Fibroblast of the aortic adventitia (primary cell): ENCODE results near the gene RAB40C. TPM values are rescaled to one million over a fixed set of nuclear protein-coding genes. Genes with fewer than 3 reads are reported as not detected.

Source experiments
- DNase-seq: peaks from one replicate; pipeline ENCODE4 v3.0.0-alpha.2; 2010; ENCODE audit warnings: low read depth
- H3K4me3 ChIP-seq: 2 replicates; pipeline ENCODE4 v1.5.1; 2011; ENCODE audit warnings: low read depth, mild to moderate bottlenecking, control low read depth, low read length, moderate library complexity
- total RNA-seq: library from RNA; depleted of rRNA; stranded (reverse); fragments of >200 nt; gene quantifications from 2 replicates; pipeline ENCODE4 v1.2.3, GENCODE V29; 2012; ENCODE audit warnings: low replicate concordance
- TF ChIP-seq, protein P1 (sequence below): IDR thresholded peaks from 2 replicates; pipeline ENCODE4 v1.5.1; 2011; ENCODE audit warnings: mild to moderate bottlenecking, low read length, control low read depth, inconsistent platforms; ENCODE audit not compliant: insufficient read depth

RAB40C gene, protein sequence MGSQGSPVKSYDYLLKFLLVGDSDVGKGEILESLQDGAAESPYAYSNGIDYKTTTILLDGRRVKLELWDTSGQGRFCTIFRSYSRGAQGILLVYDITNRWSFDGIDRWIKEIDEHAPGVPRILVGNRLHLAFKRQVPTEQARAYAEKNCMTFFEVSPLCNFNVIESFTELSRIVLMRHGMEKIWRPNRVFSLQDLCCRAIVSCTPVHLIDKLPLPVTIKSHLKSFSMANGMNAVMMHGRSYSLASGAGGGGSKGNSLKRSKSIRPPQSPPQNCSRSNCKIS
- 12.0 and 14.6 TPM in 2 replicates for total RNA-seq

DNA sequence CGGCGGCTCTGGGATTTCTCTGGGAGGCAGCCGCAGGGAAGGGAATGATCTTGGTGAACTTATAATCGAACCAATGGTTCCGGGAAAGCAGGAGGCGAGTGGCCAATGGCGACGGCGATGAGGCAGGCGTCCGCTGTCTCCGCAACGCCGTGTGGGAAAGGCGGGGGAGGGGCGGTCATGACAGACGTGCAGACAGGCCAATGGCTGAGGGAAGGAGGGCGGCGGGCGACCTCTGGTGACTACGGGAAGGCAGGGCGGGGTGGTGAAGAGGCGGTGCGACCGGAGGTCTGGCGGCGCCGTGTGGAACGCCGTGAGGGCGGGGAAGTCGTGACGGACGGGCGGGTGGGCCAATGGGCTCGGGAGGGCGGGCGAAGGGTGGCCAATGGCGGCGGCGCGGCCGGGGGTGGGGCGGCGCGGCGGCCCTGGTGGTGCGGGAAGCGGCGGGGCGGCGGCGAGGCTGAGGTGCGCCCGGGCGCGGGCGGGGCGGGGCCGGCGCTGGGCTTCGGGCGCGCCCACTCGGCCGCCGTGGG, at the start of gene RAB40C:
Gene RAB40C, plus strand, starts transcription at position 409 of the 530 bp plus-strand sequence. CDS start 226 bp downstream, outside the sequence.
- TF ChIP-seq, protein P1, sequence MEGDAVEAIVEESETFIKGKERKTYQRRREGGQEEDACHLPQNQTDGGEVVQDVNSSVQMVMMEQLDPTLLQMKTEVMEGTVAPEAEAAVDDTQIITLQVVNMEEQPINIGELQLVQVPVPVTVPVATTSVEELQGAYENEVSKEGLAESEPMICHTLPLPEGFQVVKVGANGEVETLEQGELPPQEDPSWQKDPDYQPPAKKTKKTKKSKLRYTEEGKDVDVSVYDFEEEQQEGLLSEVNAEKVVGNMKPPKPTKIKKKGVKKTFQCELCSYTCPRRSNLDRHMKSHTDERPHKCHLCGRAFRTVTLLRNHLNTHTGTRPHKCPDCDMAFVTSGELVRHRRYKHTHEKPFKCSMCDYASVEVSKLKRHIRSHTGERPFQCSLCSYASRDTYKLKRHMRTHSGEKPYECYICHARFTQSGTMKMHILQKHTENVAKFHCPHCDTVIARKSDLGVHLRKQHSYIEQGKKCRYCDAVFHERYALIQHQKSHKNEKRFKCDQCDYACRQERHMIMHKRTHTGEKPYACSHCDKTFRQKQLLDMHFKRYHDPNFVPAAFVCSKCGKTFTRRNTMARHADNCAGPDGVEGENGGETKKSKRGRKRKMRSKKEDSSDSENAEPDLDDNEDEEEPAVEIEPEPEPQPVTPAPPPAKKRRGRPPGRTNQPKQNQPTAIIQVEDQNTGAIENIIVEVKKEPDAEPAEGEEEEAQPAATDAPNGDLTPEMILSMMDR = no peak
- DNase-seq = peak; percentile 98
- H3K4me3 ChIP-seq = peak within 1 kb of the TSS; percentile 91

DNA sequence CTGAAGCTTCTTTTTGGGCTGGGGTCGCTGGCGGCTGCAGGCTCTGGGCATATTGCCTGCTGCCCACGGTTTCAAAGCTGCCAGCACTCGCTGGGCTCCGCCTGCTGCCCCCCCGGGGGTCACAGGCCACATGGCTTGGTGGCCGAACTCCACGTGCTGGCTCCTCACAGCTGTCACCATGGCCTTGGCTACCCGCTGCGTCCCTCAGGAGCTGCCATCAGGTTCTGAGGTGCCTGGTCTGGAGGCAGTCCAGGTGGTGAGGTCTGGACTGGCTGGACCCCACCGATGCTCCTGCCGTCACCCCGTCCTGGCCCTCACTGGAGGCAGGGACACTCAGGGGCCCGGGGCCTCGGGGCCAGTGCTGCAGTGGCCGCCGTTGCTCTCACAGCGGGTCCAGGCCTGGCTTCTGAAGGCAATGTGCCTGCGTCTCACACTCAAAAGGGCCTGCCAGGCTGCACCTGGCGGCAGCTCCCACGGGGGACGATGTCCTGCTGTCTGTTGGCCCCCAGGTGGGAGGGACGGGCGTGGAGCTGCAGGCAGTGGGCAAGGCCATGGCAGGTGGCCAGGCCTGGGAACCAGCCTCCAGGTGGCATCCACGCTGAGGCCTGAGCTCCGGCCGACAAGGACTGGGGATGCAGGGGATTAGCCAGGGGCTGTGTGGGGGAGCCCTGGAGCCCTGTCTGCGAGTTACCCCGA, 49.1 kb upstream of the RAB40C start:
- DNase-seq = no peak
- TF ChIP-seq, protein P1 = no peak
- no peak overlapping the region for H3K4me3 ChIP-seq

DNA sequence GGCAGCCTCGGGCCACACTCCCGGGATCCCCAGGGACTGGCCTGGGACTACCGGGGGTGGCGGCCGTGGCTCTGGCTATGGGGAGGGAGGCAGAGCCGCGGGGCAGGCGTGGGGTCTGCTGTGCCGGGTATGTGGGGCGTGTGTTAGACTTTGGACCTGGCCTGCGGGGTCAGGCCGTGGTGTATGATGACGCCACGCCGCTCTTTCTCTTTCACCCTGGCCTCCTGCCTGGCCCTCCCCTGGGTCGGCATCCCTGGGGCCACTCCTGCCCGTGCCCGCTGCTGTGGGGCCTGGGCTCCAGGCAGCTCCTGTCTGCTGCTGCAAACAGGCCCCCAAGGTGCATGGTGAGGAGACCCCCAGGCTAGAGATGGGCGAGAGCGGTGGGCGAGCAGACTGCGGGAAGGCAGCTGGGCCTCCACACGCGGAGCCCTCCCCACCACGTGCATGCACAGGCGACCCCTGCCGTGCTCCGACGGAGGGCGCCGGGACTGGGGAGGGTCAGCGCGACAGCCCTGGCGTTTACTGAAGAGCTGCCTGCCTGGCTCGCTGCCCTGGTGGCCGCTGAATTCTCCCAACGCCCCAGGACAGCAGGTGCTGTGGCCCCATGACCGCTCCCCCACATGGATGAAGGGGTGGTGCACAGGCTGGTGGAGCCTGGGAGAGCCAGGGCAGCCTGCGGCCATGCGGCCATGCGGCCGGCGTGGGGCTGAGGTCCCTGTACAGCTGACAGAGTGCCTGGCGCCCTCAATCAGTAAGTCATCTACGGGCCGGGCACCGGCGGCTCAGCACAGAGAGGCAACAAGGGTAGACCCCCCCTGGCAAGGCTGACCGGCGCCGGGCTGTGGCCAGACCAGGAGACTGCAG, 46.3 kb upstream of the RAB40C start:
- no peak for DNase-seq

DNA sequence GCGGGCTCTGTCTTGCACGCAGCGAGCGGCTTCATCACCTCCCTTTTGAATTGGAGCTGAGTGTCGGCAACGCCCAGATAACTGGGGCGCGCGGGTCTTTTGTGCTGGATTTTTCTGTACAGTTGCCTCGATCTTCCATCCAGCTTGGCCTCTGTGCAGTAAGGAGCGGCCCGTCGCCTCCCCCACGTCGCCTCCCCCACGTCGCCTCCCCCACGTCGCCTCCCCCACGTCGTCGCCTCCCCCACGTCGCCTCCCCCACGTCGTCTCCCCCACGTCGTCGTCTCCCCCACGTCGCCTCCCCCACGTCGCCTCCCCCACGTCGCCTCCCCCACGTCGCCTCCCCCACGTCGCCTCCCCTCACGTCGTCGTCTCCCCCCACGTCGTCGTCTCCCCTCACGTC, 45.3 kb upstream of the RAB40C start:
- TF ChIP-seq, protein P1 = no peak
- DNase-seq = no peak
- H3K4me3 ChIP-seq = no peak overlapping the region

More for the DNA sequence above, 46.3 kb upstream of the RAB40C start:
- H3K4me3 ChIP-seq = no peak overlapping the region
- TF ChIP-seq, protein P1 = no peak

DNA sequence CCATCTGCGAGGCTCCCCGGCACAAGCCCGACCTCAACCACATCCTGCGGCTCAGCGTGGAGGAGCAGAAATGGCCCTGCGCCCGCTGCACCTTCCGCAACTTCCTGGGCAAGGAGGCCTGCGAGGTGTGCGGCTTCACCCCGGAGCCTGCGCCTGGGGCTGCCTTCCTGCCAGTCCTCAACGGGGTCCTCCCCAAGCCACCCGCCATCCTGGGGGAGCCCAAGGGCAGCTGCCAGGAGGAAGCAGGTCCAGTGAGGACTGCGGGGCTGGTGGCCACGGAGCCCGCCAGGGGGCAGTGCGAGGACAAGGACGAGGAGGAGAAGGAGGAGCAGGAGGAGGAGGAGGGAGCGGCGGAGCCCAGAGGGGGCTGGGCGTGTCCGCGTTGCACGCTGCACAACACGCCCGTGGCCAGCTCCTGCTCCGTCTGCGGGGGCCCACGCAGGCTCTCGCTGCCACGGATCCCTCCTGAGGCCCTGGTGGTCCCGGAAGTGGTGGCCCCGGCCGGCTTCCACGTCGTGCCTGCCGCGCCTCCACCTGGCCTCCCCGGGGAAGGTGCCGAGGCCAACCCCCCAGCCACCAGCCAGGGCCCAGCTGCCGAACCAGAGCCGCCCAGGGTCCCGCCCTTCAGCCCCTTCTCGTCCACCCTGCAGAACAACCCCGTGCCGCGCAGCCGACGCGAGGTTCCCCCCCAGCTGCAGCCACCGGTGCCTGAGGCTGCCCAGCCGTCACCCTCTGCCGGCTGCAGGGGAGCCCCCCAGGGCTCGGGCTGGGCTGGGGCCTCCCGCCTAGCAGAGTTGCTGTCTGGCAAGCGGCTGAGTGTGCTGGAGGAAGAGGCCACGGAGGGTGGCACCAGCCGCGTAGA, 42.7 kb upstream of the RAB40C start:
- DNase-seq = peak; percentile 57

More for the DNA sequence above, 42.7 kb upstream of the RAB40C start:
- TF ChIP-seq, protein P1 = peak; percentile 64
- no peak overlapping the region for H3K4me3 ChIP-seq
